NCI-H524 (cell line): ENCODE measurements around the gene BRF1.

Source experiments
- DNase-seq, 2 experiments: peaks; one replicate each; lab custom pipeline; 2025; lab: John Stamatoyannopoulos, UW

Gene BRF1

DNA sequence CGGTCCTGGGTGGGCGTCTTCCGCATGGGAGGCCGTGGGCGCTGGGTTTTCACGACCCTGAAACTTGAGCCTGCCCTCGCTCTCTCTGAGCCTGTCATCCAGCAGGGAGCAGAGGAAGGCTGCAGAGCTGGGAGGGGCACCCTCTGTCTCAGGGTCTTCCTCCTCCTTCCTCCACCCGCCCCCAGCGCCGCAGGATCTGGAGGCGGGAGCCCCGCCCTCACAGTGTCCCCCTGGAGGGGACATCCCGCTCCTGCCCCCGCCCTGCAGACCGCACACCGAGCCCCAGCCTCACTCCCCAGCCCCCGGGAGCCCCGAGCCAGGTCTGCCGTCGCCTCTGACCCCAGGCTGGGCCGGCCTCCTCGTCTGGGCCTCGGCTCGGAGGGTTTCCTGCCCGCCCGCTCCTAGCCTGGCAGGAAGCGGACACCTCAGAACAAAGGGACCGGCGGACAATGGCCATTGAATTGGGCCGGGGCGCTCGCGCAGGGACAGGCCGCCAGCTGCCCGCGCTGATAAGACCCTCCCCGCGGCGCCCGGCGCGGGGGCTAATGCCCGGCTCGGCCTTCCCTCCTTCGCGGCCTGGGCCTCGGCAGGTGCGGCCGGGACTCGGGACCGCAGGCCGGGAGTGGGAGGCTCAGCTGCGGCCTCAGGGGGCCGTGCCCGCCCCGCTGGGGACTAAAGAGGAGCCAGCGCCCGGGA is 104.4 kb downstream of the BRF1 start:
- DNase-seq, result peak in 1 of 2 experiments; percentile 44

DNA sequence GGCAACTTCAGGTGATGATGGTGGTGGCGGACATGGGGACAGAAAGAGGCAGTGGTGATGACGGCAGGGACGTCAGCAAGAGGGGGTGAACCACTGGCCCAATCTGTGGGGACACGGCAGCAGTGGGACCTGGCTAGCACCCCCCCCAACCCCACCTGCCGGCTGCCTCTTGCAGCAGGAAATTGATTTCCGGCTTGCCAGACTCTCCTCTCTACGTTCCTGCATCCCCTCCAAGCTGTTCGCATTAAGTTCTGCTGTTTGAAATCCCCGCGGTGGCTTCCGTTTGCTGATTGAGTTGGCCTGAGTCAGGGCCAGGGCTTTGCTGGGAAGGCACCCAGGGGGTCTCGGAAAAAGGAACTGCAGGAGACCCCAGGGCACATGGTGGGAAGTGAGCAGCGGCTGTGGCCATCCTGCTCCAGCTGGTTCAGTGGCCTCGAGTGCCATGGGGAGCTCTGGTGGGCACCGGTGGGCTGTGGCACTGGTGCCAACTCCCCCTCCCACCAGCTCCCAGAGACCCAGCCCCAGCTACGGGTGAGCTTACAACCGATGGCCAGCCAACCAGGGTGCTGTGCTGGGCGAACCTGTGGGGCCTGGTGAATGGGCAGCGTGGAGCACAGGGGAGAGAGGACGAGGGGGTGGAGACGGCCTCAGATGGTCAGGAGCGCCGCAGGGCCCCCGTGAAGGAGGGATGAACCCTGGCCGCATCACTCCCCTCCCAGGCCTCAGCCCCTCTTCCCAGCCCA is 105.1 kb downstream of the BRF1 start:
- DNase-seq, result peak in 1 of 2 experiments; percentile 51

DNA sequence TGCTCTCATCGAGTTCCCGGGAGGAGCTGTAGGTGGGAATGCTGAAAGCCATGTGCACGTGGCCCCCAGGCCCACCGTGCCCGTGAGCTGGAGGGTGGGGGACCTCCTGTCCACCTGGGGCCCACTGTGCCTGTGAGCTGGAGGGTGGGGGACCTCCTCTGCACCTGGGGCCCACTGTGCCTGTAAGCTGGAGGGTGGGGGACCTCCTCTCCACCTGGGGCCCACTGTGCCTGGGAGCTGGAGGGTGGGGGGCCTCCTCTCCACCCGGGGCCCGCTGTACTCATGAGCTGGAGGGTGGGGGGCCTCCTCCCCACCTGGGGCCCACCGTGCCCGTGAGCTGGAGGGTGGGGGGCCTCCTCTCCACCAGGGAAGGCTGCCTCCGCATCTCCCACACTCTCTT is 105.8 kb downstream of the BRF1 start:
- no peak for DNase-seq

DNA sequence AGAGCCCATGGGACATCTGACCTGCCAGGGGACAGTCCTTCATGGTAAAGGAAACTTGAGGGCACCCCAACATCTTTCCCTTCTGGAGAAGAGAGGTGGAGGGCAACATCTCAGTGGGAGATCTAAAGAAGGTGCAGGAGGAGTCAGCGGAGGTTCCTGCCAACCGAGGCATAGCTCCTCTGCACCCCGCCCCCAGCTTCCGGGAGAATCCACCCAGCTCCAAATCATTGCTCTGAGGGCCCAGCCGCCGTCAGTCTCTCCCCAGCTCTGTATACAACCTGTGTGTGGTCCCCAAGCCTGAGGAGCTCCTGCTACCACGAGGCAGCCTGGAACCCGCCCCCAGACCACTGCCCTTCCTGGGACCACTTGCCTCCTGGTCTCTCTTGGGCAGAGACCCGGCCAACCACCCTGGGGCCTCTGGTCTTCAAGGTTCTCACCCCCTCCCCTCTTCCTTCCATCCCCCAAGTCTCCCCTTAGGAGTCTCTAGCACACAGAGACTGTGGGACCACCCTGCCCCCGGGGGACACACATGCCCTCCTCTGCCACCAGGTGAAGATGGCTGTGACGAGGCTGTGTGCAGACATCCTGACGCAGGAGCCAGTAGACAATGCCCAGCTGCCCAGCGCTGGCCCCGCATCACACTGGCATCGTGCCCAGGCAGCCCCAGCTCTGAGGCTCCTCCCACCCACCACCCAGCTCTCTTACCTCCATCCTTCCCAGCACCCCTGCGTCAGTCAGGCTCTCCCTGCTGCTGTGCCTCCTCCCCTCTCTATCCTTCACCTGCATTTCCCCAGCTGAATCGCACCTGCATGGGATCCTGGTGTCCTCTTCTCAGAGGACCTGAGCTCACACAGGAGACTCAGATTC is 106.7 kb downstream of the BRF1 start:
- DNase-seq, result peak in 1 of 2 experiments; percentile 41

DNA sequence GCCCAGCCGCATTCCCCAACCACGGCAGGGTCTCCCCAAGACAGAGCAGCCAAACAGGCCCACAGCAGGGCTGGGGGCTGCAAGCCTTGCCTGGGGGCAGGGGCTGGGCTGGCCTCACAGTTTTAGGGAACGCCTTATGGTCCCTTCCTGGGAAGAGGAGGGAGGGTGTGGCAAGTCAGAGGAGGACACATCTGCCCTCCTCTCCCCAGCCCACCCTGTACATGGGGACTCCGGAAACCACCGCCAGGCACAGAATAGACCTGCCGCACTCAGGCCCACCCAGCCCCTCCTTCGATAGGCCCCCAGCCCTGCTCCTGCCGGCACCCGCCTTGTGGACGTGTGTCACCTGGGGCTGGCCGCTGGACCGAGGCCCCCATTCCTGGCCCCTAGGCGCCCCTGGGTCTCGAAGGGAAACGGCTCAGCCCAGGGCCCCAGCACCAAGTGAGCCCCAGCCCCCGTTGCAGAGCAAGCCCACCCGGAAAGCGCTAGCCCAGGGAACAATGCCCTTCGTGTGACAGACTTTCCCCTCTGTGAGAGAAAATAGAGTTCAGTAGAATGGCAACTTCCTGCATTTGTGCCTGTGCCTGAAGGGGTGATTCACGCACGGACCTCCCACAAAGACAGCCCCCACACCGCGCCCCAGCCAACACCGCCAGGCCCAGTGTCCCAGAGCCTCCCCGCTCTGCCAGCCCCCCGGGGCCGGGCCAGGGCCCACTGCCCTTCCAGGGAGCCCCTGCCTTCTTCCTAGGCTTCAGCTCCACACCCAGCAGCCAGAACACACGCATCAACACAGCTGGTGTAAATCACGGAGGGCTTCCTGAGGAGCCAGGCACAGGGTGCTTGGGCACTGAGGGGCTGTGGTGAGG is 107.7 kb downstream of the BRF1 start:
- no peak for DNase-seq

DNA sequence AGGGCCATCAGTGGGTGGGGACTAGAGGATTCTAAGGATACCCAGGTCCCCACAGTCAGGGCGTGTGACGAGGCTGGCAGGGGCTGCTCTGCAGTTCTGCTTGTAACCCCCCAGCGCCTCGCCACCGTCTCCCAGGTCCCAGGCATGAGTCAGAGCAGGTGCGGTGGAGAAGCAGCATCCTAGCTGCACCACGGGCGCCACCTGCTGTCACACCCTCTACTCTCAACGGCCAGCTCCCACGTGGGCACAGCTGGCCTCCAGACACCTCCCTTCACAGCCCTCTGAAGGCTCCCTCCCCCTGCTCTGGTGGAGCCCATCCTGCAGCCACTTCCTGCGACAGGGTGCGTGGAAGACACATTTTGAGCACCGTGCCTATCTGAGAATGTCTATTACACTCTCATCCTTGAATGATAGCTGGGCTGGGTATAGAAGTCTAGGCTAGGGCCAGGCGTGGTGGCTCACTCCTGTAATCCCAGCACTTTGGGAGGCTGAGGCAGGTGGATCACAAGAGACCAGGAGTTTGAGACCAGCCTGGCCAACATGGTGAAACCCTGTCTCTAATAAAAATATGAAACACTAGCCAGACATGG is 112.8 kb downstream of the BRF1 start:
- peak; percentile 37 to 60 for DNase-seq

DNA sequence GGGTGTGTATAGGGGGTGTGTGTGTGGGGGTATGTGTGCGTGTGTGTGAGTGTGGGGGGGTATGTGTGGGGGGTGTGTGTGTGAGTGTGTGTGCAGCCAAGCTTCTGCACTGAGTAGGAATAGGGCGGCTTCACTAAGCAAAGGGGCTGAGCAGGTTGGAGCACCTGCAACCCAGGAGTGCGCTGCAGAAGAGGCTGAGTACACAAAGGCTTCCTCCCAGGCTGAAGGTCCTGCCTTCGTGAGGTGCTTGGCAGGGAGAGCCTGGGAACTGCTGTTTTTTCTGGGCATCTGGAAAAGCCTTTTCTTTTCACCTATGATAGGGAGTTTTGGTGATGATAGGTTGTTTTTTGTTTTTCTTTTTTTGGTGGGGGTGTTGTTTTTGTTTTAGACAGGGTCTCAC is 113.7 kb downstream of the BRF1 start:
- DNase-seq, result no peak

DNA sequence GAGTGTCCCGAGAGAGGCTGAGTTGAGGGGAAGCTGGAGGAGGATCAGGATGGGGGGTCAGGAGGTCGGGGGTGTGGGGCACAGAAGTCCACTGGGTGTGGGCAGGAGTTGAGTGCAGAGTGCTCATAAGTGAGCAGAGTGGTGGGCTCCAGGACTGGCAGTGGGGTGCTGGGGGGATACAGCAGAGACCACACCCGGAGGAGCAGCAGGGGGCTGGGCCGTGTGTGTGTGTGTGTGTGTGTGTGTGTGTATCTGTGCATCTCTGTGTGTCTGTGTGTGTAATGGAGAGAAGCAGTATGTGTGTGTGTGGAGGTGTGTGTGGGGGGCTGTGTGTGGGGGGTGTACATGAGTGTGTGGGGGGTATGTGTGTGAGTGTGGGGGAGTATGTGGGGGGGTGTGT is 114.8 kb downstream of the BRF1 start:
- no peak for DNase-seq

DNA sequence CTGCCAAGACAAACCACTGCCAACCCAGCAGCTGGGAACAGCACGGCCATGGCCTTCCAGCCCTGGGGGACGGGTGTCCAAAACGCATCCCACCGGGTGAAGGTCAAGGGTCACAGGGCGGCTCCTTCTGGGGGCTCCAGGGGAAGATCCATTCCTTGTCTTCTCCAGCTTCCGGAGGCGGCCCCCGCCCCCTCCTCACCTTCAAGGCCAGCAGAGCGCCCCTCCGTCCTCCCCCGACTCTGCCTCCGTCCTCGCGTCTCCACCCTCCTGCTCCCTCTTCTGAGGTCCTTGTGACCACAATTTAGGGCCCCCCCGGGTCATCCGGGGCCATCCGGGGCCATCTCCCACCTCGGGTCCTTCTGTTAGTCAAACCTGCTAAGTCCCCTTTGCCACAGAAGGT is 115.8 kb downstream of the BRF1 start:
- DNase-seq, result no peak

DNA sequence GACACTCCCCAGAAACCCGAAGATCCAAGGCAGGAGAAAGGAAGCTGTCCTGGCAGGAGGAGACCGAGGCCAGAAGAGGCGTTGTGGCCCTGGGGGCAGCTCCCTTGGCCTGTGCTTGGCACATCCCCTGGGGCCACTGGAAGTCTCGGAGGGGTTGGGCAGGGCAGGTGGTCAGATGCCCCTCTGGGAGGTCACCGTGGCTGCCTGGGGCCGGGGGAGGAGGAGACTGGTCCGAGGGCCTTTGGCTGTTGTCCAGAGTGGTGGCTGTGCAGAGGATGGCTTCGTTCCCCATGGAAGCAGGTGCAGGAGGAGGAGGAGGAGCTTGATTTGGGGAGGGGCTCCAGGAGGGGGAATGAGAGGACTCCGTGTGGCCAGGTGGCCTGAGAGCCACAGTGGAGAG is 116.3 kb downstream of the BRF1 start:
- no peak for DNase-seq

DNA sequence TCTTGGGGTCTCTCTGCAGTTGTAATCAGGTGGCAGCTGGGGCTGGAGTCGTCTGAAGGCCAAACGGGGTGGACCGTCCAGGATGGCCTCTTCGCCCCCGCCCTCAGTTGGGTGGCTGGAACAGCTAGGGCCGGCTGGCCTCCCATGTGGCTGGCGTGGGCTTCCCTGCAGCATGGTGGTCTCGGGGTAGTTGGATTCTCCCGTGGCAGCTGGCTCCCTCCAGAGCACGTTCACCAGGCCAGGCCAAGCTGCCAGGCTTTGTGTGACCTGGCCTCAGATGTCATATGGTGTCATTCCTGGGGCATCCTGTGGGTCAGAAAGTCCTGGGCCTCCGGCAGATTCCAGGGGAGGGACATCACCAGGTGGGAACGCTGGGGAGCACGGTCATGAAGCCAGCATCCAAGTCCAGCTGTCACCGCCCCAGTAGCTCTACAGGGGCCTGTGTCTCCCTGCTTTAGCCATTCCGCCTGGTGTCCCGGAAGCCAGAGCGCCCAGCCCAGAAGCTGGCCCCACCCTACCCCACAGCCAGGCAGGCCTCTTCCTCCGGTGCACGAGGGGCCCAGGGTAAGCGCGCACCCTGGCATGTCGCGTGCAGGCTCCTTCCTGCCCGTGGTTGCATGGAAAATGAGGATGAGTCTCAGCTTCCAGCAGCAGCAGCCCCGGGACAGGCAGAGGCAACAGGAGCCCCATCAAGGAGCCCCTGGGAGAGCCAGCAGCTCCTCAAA is 118.3 kb downstream of the BRF1 start:
- no peak for DNase-seq

DNA sequence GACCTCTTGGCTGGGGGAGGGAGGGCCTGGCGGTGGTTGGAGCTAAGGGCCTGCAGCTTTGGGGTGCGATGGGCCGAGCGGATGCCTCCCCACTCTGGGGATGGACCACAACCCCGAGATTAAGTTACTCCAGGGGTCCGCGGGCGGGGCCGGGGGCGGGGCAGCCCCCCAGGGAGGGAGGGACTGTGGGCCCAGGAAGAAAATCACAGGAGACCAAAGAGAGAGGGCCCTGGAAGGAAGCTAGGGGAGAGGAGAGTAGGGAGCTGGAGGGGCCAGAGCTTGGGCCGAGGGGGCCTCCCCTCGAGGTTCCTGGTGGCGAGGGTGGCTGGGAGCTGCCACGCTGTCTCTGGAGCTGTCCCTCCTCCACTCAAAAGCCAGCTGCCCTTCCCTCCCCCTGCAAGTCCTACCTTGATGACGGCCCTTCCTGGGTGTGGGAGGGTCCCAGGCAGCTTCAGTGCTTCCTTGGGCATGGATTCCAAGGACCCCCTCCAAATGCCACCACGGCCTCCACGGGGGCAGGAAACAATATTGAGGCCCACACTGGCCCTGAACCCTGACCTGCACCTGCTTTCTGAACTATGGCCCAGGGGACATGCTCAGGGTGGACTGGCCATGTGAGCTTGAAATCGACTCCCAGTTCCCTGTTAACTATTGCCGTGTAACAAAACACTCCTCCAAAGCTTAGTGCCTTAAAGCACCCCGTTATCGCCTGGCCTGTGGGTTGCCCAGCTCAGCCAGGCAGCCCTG is 119.1 kb downstream of the BRF1 start:
- no peak for DNase-seq

DNA sequence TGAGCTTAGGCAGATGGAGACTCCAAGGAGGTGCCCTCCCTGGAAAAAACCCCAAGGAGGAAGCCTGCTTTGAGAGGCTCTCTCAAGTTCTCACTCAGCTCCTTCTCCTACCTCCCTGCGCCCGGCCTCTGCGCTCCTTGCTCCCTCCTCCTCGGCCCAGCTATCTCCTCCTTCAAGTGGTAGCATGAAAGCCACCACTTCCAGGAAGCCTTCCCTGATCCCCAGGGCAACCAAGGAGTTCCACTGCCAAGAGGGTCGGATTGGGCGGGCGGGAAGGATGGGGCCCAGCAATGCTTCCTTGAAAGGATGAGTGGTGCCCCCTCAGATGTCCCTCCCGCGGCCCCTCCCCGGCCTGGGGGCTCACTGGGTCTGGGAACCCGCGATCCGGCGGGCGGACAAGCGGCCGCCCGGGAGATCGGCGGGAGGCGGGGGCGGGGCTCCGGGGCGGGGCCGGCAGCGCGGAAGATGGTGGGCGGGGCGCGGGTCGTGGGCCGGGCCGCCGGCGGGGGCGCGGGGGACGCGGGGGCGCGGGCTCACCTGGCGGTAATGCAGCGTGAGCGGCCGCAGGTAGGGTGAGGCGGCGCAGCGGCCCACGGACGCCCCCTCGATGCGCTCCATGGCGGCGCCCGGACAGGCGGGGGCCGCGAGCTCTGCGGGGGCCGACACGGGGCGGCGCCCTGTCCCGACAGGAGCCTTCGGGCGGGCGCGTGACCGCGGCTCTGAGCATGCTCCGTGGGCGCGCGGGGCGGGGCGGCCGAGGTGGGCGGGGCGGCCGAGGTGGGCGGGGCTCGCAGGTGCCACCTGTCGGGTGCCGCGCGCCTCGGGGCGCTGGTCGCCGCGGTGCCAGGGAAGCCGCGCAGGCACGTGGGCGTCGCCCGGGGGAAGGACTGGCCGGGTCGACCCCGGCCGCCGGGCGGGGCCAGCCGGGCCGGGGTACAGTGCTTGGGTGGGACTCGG is 119.9 kb downstream of the BRF1 start, which contains the start of gene NUDT14:
TSS of gene NUDT14 (minus strand) at position 721 of the 957 bp plus-strand sequence. CDS start at position 618, 103 bp downstream.
- DNase-seq, result peak; percentile 30 to 53

DNA sequence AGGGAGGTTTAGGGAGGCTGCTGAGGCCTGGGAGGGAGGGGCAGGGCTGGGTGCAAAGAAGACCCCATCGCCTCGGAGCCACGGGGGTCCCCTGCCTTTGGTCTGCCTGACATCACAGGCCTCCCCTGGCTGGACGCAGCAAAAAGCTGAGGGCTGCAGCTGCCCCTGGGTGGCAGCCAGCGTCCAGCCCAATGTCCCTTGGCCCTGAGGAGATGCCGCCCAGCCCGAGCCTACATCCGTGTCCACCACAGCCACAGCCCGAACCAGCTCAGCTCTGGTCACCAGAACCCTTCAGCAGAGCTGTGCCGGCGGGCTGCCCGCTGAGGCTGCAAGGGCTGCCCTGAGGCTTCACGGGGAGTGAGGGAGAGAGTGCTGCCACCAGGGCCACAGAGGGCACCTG is 121.6 kb downstream of the BRF1 start:
- no peak for DNase-seq

DNA sequence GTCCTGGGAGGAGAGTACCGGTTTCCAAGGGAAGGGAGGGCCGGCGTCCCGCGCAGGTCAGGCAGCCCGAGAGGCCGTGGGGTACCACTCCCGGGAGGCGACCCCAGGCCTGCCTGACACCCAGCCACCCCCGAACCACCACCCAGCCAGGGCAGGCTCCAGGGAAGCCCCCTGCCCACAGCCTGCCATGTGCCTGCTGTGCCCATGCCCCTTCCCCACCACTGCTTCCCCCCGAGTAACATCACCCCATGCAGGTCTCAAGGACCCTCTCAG is 122.0 kb downstream of the BRF1 start:
- no peak for DNase-seq

DNA sequence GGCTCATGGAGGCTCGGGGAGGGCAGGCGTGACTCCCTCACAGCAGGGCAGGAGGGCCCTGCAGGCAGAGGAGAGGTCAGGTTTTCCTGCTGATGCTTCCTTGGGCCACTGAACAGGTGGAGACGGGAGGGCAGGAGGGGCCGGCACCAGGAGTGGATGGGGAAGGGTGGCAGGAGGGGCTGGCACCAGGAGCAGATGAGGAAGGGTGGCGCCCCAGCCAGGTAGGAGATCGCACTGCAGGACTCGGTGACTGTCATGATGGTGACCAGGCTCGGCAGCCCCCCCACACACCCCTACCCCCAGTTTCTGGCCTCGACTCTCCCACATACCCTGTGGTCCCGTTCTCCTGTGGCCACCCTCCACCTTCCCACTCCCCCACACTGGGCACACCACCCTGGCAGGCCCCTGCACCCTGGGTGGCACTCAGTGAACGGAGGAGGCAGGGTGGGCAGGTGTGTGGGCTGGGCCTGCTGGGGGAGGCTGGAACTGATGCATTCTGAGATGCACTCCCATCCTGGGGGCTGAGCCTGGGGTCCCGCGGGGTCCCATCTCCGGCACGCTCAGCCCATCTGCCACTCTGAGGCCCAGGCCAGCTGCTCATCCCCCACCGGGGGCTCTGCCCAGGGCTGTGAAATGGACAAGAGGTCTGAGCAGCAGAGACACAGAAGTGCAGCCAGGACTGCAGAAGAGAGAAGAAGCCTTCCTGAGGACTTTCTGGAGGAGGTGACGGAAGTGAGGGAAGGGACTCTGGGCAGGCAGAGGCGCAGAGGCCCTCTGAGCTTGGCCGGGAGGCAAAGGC is 122.5 kb downstream of the BRF1 start:
- peak; percentile 38 to 71 for DNase-seq

DNA sequence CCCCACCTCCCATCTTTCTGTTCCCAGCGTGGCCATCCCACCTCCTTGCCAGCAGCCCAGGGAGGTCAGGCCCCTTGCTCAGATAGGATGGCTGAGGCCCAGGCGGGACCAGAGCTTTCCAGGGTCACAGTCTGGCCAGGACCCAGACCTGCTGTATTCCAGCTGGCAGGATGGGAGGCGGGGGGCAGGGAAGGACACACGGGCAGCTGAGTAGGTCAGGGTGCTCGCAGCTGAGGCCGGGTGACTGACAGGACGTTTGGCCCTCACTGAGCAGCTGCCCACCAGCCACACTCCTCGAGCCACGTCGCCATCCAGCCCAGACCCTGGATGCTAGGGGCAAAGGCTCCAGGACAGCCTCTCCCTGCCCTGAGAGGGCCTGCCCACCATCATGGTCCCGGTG is 123.7 kb downstream of the BRF1 start:
- DNase-seq, result no peak

DNA sequence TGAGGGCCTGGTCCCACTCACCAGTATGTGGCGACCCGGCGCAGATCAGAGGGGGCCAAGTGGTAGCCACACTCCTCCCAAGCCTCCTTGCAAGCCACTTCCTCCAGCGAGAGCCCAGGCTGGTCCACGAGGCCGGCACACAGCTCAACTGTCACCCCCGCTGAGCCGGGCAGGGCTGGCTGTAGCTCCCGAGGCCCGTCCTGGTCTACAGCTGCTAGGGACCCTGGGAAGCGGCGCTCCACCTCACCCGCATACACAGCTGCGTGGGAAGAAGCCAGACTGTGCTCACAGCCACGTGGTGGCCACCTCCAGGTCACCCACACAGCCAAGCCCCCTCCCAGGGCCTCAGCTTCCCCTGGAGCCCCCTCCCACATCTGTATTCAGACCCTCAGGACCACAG is 124.3 kb downstream of the BRF1 start:
- peak in 1 of 2 experiments; percentile 49 for DNase-seq
